ENCODE results near the gene CENPO. TPM values are rescaled to one million over a fixed set of nuclear protein-coding genes. Genes with fewer than 3 reads are reported as not detected.

CENPO gene
- total RNA-seq, 2 donors from 2014 or later, result 27.3 to 40.3 TPM

GRCh38 chr2:24825883-24826772, 32.9 kb downstream of the CENPO start:
- Histone ChIP-seq H3K9me3 (ENCODE audit: control insufficient read depth, low read length) (no peaks in the 10 kb centered on the region), H3K27ac (ENCODE audit: low read depth, low read length) (no peak overlapping the region), H3K9ac (ENCODE audit: extremely low read depth, low read length, poor library complexity, severe bottlenecking) (no peak overlapping the region), H3K4me3 (ENCODE audit: low read length) (no peak overlapping the region), H3K27me3 (ENCODE audit: control insufficient read depth, insufficient read depth, low read length, poor library complexity, severe bottlenecking) (no peaks in the 10 kb centered on the region), H3K36me3 (ENCODE audit: control insufficient read depth, insufficient read depth, low read length) (peaks cover 33% of the 10 kb centered on the region), H3K4me1 (ENCODE audit: control insufficient read depth, insufficient read depth, low read length) (peaks cover 6% of the 10 kb centered on the region)
- peak; percentile 33 for TF ChIP-seq CTCF (conservative IDR thresholded peaks at IDR 0.05)
- peak; percentile 71 for DNase-seq
- Mint-ChIP-seq H3K9me3 (no peaks in the 10 kb centered on the region), H3K36me3 (ENCODE audit: low read depth) (peaks cover 37% of the 10 kb centered on the region), H3K4me3 (no peak overlapping the region), H3K4me1 (peaks cover 23% of the 10 kb centered on the region), H3K27me3 (ENCODE audit: insufficient read depth) (no peaks in the 10 kb centered on the region), H3K27ac (no peak overlapping the region)
- 94 to 97% methylated on average over 5 to 13 of the region's 14 CpGs for WGBS, 2 experiments (ENCODE audit: insufficient coverage in 1 of 2, insufficient read length in 1 of 2)

GRCh38 chr2:24826773-24827145, 33.5 kb downstream of the CENPO start:
- no peak overlapping the region for H3K4me3 ChIP-seq (ENCODE audit: low read length)
- no peak overlapping the region for H3K9ac ChIP-seq (ENCODE audit: extremely low read depth, low read length, poor library complexity, severe bottlenecking)
- Mint-ChIP-seq H3K4me1 (peaks cover 16% of the 10 kb centered on the region), H3K36me3 (ENCODE audit: low read depth) (peaks cover 34% of the 10 kb centered on the region), H3K4me3 (no peak overlapping the region), H3K27ac (no peak overlapping the region), H3K9me3 (no peaks in the 10 kb centered on the region), H3K27me3 (ENCODE audit: insufficient read depth) (no peaks in the 10 kb centered on the region)
- DNase-seq, result peak; percentile 16
- no peak for TF ChIP-seq CTCF (conservative IDR thresholded peaks at IDR 0.05)
- no peaks in the 10 kb centered on the region for H3K9me3 ChIP-seq (ENCODE audit: control insufficient read depth, low read length)
- 100% methylated on average over 2 of the region's 5 CpGs for WGBS, 2 experiments (ENCODE audit: insufficient coverage in 1 of 2, insufficient read length in 1 of 2)
- H3K27ac ChIP-seq (ENCODE audit: low read depth, low read length), result no peak overlapping the region
- H3K27me3 ChIP-seq (ENCODE audit: control insufficient read depth, insufficient read depth, low read length, poor library complexity, severe bottlenecking), result no peaks in the 10 kb centered on the region
- peaks cover 4% of the 10 kb centered on the region for H3K4me1 ChIP-seq (ENCODE audit: control insufficient read depth, insufficient read depth, low read length)
- peaks cover 26% of the 10 kb centered on the region for H3K36me3 ChIP-seq (ENCODE audit: control insufficient read depth, insufficient read depth, low read length)

DNA sequence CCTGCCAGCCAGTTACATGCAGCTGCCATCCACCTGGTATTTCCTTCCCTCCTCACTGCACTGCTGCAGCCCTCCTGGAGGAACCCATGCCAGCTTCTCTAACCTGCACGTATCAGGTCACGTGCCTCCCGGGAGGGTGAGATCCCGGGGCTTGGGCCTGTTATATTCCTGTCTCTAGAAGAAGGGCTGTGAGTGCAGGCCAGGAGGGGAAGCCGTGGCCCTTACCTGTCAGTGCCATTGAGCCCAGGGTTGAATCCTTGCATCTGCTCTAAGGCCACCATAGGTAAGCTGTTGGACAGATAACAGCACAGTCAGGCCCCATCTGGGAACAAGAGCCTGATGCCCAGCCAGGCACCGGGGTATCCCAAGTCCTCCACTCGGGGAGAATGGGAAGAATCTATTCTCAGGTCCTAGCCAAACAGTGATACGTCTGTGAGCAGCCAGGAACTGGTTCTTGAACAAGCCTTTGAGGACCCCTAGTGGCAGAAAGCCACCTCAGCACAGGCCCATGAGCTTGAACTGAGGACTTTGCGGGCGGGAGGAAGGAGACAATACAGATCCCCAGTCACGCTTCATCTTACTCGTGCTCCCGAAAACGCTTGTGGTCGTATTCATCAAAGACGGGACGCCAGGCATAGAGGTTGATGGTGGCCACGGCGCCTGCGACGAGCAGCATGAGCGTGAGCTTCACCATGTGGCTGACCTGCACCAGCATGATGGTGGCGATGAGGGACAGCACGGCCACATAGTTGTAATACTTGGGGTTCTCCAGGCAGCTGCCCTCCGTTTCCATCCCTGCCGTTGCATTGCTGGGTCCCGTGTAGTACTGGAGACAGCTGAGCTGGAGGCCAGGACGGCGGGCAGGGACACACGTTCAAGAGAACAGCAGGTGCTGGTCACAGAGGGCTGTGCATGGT, 34.4 kb downstream of the CENPO start:
- H3K27me3 Mint-ChIP-seq (ENCODE audit: insufficient read depth), result no peaks in the 10 kb centered on the region
- H3K27ac Mint-ChIP-seq, result peak overlapping the region; percentile 70
- Histone ChIP-seq H3K9me3 (ENCODE audit: control insufficient read depth, low read length) (no peaks in the 10 kb centered on the region), H3K4me1 (ENCODE audit: control insufficient read depth, insufficient read depth, low read length) (no peaks in the 10 kb centered on the region), H3K9ac (ENCODE audit: extremely low read depth, low read length, poor library complexity, severe bottlenecking) (no peak overlapping the region), H3K4me3 (ENCODE audit: low read length) (no peak overlapping the region), H3K27me3 (ENCODE audit: control insufficient read depth, insufficient read depth, low read length, poor library complexity, severe bottlenecking) (no peaks in the 10 kb centered on the region), H3K27ac (ENCODE audit: low read depth, low read length) (no peak overlapping the region), H3K36me3 (ENCODE audit: control insufficient read depth, insufficient read depth, low read length) (peaks cover 20% of the 10 kb centered on the region)
- no peaks in the 10 kb centered on the region for H3K9me3 Mint-ChIP-seq
- 56 to 61% methylated on average over 23 to 30 of the region's 30 CpGs for WGBS, 2 experiments (ENCODE audit: insufficient coverage in 1 of 2, insufficient read length in 1 of 2)
- no peak overlapping the region for H3K4me3 Mint-ChIP-seq
- H3K4me1 Mint-ChIP-seq, result peaks cover 12% of the 10 kb centered on the region
- DNase-seq, result peak; percentile 96
- peaks cover 29% of the 10 kb centered on the region for H3K36me3 Mint-ChIP-seq (ENCODE audit: low read depth)
- TF ChIP-seq CTCF (conservative IDR thresholded peaks at IDR 0.05), result peak; percentile 96
